Progenitor cell of endocrine pancreas (in vitro differentiated cells): Measurements from ENCODE around the gene TET2. TPM values are rescaled to one million over a fixed set of nuclear protein-coding genes. Genes with fewer than 3 reads are reported as not detected.

Source experiments
- DNase-seq: peaks from one replicate; pipeline ENCODE4 v3.0.0; 2021; ENCODE audit warnings: low spot score; ENCODE audit not compliant: unreplicated experiment
- H3K27ac Mint-ChIP-seq: 2 replicates; pipeline ENCODE4 v1.8.0; 2021; ENCODE audit warnings: mild to moderate bottlenecking, moderate library complexity, mixed read lengths
- H3K27me3 Mint-ChIP-seq: 2 replicates; pipeline ENCODE4 v1.8.0; 2021; ENCODE audit warnings: mixed read lengths
- H3K36me3 Mint-ChIP-seq: 2 replicates; pipeline ENCODE4 v1.8.0; 2022; ENCODE audit warnings: mixed read lengths; ENCODE audit not compliant: insufficient read depth
- H3K4me1 Mint-ChIP-seq: 2 replicates; pipeline ENCODE4 v1.8.0; 2021; ENCODE audit warnings: low read depth, mixed read lengths
- H3K4me3 Mint-ChIP-seq: 2 replicates; pipeline ENCODE4 v1.8.0; 2021; ENCODE audit warnings: low read depth, mild to moderate bottlenecking, moderate library complexity, mixed read lengths
- H3K9me3 Mint-ChIP-seq: 2 replicates; pipeline ENCODE4 v1.8.0; 2021; ENCODE audit warnings: low read depth, mixed read lengths
- CTCF ChIP-seq: fragments of 200-600 bp; sonication (generic); IDR thresholded peaks from one replicate; pipeline ENCODE4 v1.5.0; 2021; ENCODE audit warnings: antibody characterized with exemption, mild to moderate bottlenecking; ENCODE audit not compliant: unreplicated experiment
- total RNA-seq: library from RNA; stranded (reverse); gene quantifications from 2 replicates; pipeline ENCODE4 v1.2.1, GENCODE V29; 2021

Gene TET2
- total RNA-seq, 1 donor from 2014 or later, result 37.2 TPM

- H3K4me1 Mint-ChIP-seq, result peaks cover under 1% of the 10 kb centered on the region
- no peaks in the 10 kb centered on the region for H3K27me3 Mint-ChIP-seq
- H3K9me3 Mint-ChIP-seq, result no peaks in the 10 kb centered on the region
- peaks cover 9% of the 10 kb centered on the region for H3K36me3 Mint-ChIP-seq
- H3K4me3 Mint-ChIP-seq, result no peak overlapping the region
- H3K27ac Mint-ChIP-seq, result no peak overlapping the region
- DNase-seq, result no peak
- no peak for TF ChIP-seq CTCF
Observed at GRCh38 chr4:105230287-105230686, 83.6 kb downstream of the TET2 start.

GRCh38 chr4:105232374-105232773, 85.7 kb downstream of the TET2 start:
- no peaks in the 10 kb centered on the region for H3K4me1 Mint-ChIP-seq
- no peak overlapping the region for H3K4me3 Mint-ChIP-seq
- H3K27me3 Mint-ChIP-seq, result no peaks in the 10 kb centered on the region
- no peak overlapping the region for H3K27ac Mint-ChIP-seq
- peaks cover 21% of the 10 kb centered on the region for H3K36me3 Mint-ChIP-seq
- no peak for TF ChIP-seq CTCF
- DNase-seq, result no peak
- no peaks in the 10 kb centered on the region for H3K9me3 Mint-ChIP-seq

- Mint-ChIP-seq H3K27me3 (no peaks in the 10 kb centered on the region), H3K9me3 (no peaks in the 10 kb centered on the region), H3K4me1 (no peaks in the 10 kb centered on the region), H3K27ac (no peak overlapping the region), H3K4me3 (no peak overlapping the region), H3K36me3 (peaks cover 28% of the 10 kb centered on the region)
- DNase-seq, result no peak
- no peak for TF ChIP-seq CTCF
Observed at GRCh38 chr4:105234582-105234981, 87.9 kb downstream of the TET2 start.

- peaks cover 31% of the 10 kb centered on the region for H3K36me3 Mint-ChIP-seq
- peak overlapping the region; percentile 43 for H3K27ac Mint-ChIP-seq
- H3K27me3 Mint-ChIP-seq, result no peaks in the 10 kb centered on the region
- H3K9me3 Mint-ChIP-seq, result no peaks in the 10 kb centered on the region
- H3K4me1 Mint-ChIP-seq, result no peaks in the 10 kb centered on the region
- no peak overlapping the region for H3K4me3 Mint-ChIP-seq
- no peak for TF ChIP-seq CTCF
- no peak for DNase-seq
Observed at GRCh38 chr4:105236202-105236915, 89.7 kb downstream of the TET2 start.

- no peak for DNase-seq
- Mint-ChIP-seq H3K36me3 (peaks cover 31% of the 10 kb centered on the region), H3K4me3 (no peak overlapping the region), H3K4me1 (no peaks in the 10 kb centered on the region), H3K27me3 (no peaks in the 10 kb centered on the region), H3K9me3 (no peaks in the 10 kb centered on the region), H3K27ac (no peak overlapping the region)
- no peak for TF ChIP-seq CTCF
Observed at GRCh38 chr4:105236916-105237311, 90.2 kb downstream of the TET2 start.
